HEK293 (cell line): ENCODE data around the gene SFXN2.
"Not testable (repeated sequence)": the region's sequence is repeated elsewhere in the genome, so short reads cannot be mapped to it uniquely, and the experiment has no call there.

ENCODE experiments used
- CTCF ChIA-PET: fragments of 350-600 bp; formaldehyde crosslinking; extraction: SDS; loops from one replicate; lab custom pipeline; 2021; ENCODE audit warnings: antibody characterized with exemption; lab: Yijun Ruan, JAX
- POLR2A ChIA-PET: fragments of 300-600 bp; formaldehyde crosslinking; extraction: SDS; loops from one replicate; lab custom pipeline; 2020; ENCODE audit warnings: antibody characterized with exemption, inconsistent platforms; lab: Yijun Ruan, JAX
- H3K27ac ChIP-seq: fragments of 200-500 bp; sonication (Bioruptor generic); 2 replicates; pipeline ENCODE4 v1.5.1; 2014; ENCODE audit warnings: low read depth, low read length, control low read depth, inconsistent platforms; ENCODE audit errors: extremely low read depth
- H3K36me3 ChIP-seq, 2 experiments: fragments of 200-500 bp in 1 of 2; sonication (Bioruptor generic) in 1 of 2; 1 replicate in 1 of 2; 2 replicates in 1 of 2; pipeline ENCODE4 v1.5.1; 2014 to 2017; ENCODE audit warnings: inconsistent platforms in 2 of 2, low read length in 2 of 2; ENCODE audit not compliant: control insufficient read depth in 2 of 2, insufficient read depth in 1 of 2
- H3K4me1 ChIP-seq: fragments of 200-500 bp; sonication (Bioruptor generic); 2 replicates; pipeline ENCODE4 v1.5.1; 2014; ENCODE audit warnings: mild to moderate bottlenecking, low read length, inconsistent platforms; ENCODE audit not compliant: control insufficient read depth, insufficient read depth
- H3K4me3 ChIP-seq: 2 replicates; pipeline ENCODE4 v1.5.1; 2011; ENCODE audit warnings: low read depth, mild to moderate bottlenecking, control low read depth, low read length, moderate library complexity
- H3K9me3 ChIP-seq: fragments of 200-500 bp; sonication (Bioruptor generic); 2 replicates; pipeline ENCODE4 v1.5.1; 2014; ENCODE audit warnings: low read depth, low read length, inconsistent platforms; ENCODE audit not compliant: control insufficient read depth, insufficient read depth
- PRDM10 ChIP-seq: fragments of 450-650 bp; formaldehyde crosslinking; IDR thresholded peaks from 2 replicates; pipeline ENCODE4 v1.5.1; 2016; ENCODE audit warnings: missing biosample characterization, missing genetic modification characterization
- REPIN1 ChIP-seq: fragments of 450-650 bp; formaldehyde crosslinking; IDR thresholded peaks from 2 replicates; pipeline ENCODE4 v1.5.1; 2017; ENCODE audit warnings: missing biosample characterization, missing genetic modification characterization, low read depth
- ZBTB26 ChIP-seq: fragments of 450-650 bp; formaldehyde crosslinking; optimal IDR thresholded peaks from 2 replicates; pipeline ENCODE3; 2016; ENCODE audit warnings: missing biosample characterization, mild to moderate bottlenecking, missing genetic modification characterization
- ZBTB49 ChIP-seq: fragments of 450-650 bp; formaldehyde crosslinking; IDR thresholded peaks from 2 replicates; pipeline ENCODE4 v1.5.1; 2016; ENCODE audit warnings: missing biosample characterization, missing genetic modification characterization, low read depth
- ZNF121 ChIP-seq: fragments of 450-650 bp; formaldehyde crosslinking; IDR thresholded peaks from 2 replicates; pipeline ENCODE4 v1.5.1; 2016; ENCODE audit warnings: missing biosample characterization, missing genetic modification characterization
- ZNF311 ChIP-seq: fragments of 450-650 bp; formaldehyde crosslinking; IDR thresholded peaks from 2 replicates; pipeline ENCODE4 v1.5.1; 2017; ENCODE audit warnings: missing biosample characterization, missing genetic modification characterization, borderline replicate concordance
- ZNF416 ChIP-seq: fragments of 450-650 bp; formaldehyde crosslinking; IDR thresholded peaks from 2 replicates; pipeline ENCODE4 v1.5.1; 2016; ENCODE audit warnings: missing biosample characterization, missing genetic modification characterization
- ZNF549 ChIP-seq: fragments of 450-650 bp; IDR thresholded peaks from 2 replicates; pipeline ENCODE4 v1.5.1; 2018; ENCODE audit warnings: missing biosample characterization, missing genetic modification characterization, mild to moderate bottlenecking, inconsistent platforms, moderate library complexity
- ZNF560 ChIP-seq: fragments of 450-650 bp; formaldehyde crosslinking; IDR thresholded peaks from 2 replicates; pipeline ENCODE4 v1.5.1; 2017; ENCODE audit warnings: missing biosample characterization, missing genetic modification characterization, borderline replicate concordance
- ZNF610 ChIP-seq: fragments of 450-650 bp; formaldehyde crosslinking; IDR thresholded peaks from 2 replicates; pipeline ENCODE4 v1.5.1; 2016; ENCODE audit warnings: missing biosample characterization, missing genetic modification characterization, borderline replicate concordance
- ZNF624 ChIP-seq: fragments of 450-650 bp; formaldehyde crosslinking; IDR thresholded peaks from 2 replicates; pipeline ENCODE4 v1.5.1; 2017; ENCODE audit warnings: missing biosample characterization, missing genetic modification characterization
- ZNF776 ChIP-seq: fragments of 450-650 bp; formaldehyde crosslinking; IDR thresholded peaks from 2 replicates; pipeline ENCODE4 v1.5.0; 2017; ENCODE audit warnings: missing biosample characterization, missing genetic modification characterization, borderline replicate concordance
- TF ChIP-seq, protein P1 (sequence below): fragments of 450-650 bp; formaldehyde crosslinking; IDR thresholded peaks from 2 replicates; pipeline ENCODE4 v1.5.1; 2016; ENCODE audit warnings: missing biosample characterization, missing genetic modification characterization
- TF ChIP-seq, protein P2 (sequence below): fragments of 450-650 bp; formaldehyde crosslinking; conservative IDR thresholded peaks from 2 replicates; pipeline ENCODE4 v1.5.1; 2016; ENCODE audit warnings: low read depth, missing biosample characterization, missing genetic modification characterization
- TF ChIP-seq, protein P3 (sequence below): fragments of 450-650 bp; formaldehyde crosslinking; conservative IDR thresholded peaks from 2 replicates; pipeline ENCODE4 v1.5.1; 2016; ENCODE audit warnings: low read depth, missing biosample characterization, missing genetic modification characterization

The SFXN2 gene

DNA sequence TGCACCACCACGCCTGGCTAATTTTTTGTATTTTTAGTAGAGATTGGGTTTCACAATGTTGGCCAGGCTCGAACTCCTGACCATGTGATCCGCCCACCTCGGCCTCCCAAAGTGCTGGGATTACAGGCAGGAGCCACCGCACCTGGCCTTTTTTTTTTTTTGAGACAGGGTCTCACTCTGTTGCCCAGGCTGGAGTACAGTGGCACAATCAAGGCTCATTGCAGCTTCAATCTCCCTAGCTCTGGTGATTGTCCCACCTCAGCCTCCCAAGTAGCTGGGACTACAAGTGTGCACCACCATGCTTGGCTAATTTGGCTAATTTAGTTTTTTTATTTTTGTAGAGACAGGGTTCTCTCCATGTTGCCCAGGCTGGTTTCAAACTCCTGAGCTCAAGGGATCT is 27.9 kb downstream of the SFXN2 start:
- peak; percentile 93 for TF ChIP-seq ZNF121
- TF ChIP-seq, all 188 proteins: peak for 1; not testable (repeated sequence) for 187
- CTCF ChIA-PET = interaction anchor here (0.6 to 3.2 kb wide), 2 partner anchors 10 to 117 kb away, joined by 4 to 18 read pairs; no protein-coding TSS in a partner anchor
- not testable (repeated sequence) for H3K36me3 ChIP-seq, H3K27ac ChIP-seq, H3K4me1 ChIP-seq, H3K4me3 ChIP-seq, H3K9me3 ChIP-seq
- POLR2A ChIA-PET = interaction anchor here (1.8 kb wide), 1 partner anchor 97 kb away, joined by 4 read pairs; no protein-coding TSS in a partner anchor

GRCh38 chr10:102743078-102743587 is 28.7 kb downstream of the SFXN2 start:
- no peak overlapping the region; the same call in 1 of the 2 replicates for H3K4me3 ChIP-seq
- no peaks in the 10 kb centered on the region for H3K36me3 ChIP-seq
- H3K27ac ChIP-seq = no peak overlapping the region
- no peaks in the 10 kb centered on the region for H3K4me1 ChIP-seq
- CTCF ChIA-PET = interaction anchor here (0.6 to 3.2 kb wide), 7 partner anchors 9 to 165 kb away, joined by 3 to 18 read pairs (median 3); no protein-coding TSS in a partner anchor
- POLR2A ChIA-PET = interaction anchor here (0.6 to 2.4 kb wide), 11 partner anchors 10 to 324 kb away, joined by 3 to 14 read pairs (median 4); partner anchors contain the start of genes AS3MT, CNNM2 and PSD
- no peaks in the 10 kb centered on the region for H3K9me3 ChIP-seq
- TF ChIP-seq, protein P1, sequence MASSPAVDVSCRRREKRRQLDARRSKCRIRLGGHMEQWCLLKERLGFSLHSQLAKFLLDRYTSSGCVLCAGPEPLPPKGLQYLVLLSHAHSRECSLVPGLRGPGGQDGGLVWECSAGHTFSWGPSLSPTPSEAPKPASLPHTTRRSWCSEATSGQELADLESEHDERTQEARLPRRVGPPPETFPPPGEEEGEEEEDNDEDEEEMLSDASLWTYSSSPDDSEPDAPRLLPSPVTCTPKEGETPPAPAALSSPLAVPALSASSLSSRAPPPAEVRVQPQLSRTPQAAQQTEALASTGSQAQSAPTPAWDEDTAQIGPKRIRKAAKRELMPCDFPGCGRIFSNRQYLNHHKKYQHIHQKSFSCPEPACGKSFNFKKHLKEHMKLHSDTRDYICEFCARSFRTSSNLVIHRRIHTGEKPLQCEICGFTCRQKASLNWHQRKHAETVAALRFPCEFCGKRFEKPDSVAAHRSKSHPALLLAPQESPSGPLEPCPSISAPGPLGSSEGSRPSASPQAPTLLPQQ (tag by site-specific recombination) = no peak
- no peak for TF ChIP-seq ZBTB26 (tag by site-specific recombination)
- no peak for TF ChIP-seq REPIN1 (tag by site-specific recombination)
- TF ChIP-seq ZNF610 = no peak
- TF ChIP-seq ZNF416 = no peak
- no peak for TF ChIP-seq ZNF311 (tag by site-specific recombination)
- no peak for TF ChIP-seq ZNF624 (tag by site-specific recombination)
- TF ChIP-seq ZNF776 (tag by site-specific recombination) = no peak
- TF ChIP-seq ZBTB49 (tag by site-specific recombination) = no peak
- TF ChIP-seq, protein P2, sequence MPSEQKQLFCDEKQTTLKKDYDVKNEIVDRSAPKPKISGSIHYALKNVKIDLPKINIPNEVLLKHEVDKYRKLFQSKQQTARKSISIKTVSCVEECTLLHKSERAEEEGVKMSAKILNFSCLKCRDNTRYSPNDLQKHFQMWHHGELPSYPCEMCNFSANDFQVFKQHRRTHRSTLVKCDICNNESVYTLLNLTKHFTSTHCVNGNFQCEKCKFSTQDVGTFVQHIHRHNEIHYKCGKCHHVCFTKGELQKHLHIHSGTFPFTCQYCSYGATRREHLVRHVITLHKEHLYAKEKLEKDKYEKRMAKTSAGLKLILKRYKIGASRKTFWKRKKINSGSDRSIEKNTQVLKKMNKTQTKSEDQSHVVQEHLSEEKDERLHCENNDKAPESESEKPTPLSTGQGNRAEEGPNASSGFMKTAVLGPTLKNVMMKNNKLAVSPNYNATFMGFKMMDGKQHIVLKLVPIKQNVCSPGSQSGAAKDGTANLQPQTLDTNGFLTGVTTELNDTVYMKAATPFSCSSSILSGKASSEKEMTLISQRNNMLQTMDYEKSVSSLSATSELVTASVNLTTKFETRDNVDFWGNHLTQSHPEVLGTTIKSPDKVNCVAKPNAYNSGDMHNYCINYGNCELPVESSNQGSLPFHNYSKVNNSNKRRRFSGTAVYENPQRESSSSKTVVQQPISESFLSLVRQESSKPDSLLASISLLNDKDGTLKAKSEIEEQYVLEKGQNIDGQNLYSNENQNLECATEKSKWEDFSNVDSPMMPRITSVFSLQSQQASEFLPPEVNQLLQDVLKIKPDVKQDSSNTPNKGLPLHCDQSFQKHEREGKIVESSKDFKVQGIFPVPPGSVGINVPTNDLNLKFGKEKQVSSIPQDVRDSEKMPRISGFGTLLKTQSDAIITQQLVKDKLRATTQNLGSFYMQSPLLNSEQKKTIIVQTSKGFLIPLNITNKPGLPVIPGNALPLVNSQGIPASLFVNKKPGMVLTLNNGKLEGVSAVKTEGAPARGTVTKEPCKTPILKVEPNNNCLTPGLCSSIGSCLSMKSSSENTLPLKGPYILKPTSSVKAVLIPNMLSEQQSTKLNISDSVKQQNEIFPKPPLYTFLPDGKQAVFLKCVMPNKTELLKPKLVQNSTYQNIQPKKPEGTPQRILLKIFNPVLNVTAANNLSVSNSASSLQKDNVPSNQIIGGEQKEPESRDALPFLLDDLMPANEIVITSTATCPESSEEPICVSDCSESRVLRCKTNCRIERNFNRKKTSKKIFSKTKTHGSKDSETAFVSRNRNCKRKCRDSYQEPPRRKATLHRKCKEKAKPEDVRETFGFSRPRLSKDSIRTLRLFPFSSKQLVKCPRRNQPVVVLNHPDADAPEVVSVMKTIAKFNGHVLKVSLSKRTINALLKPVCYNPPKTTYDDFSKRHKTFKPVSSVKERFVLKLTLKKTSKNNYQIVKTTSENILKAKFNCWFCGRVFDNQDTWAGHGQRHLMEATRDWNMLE (tag by site-specific recombination) = no peak
- TF ChIP-seq ZNF560 = no peak
- no peak for TF ChIP-seq ZNF549 (tag by site-specific recombination)
- no peak for TF ChIP-seq PRDM10 (tag by site-specific recombination)
- TF ChIP-seq, protein P3, sequence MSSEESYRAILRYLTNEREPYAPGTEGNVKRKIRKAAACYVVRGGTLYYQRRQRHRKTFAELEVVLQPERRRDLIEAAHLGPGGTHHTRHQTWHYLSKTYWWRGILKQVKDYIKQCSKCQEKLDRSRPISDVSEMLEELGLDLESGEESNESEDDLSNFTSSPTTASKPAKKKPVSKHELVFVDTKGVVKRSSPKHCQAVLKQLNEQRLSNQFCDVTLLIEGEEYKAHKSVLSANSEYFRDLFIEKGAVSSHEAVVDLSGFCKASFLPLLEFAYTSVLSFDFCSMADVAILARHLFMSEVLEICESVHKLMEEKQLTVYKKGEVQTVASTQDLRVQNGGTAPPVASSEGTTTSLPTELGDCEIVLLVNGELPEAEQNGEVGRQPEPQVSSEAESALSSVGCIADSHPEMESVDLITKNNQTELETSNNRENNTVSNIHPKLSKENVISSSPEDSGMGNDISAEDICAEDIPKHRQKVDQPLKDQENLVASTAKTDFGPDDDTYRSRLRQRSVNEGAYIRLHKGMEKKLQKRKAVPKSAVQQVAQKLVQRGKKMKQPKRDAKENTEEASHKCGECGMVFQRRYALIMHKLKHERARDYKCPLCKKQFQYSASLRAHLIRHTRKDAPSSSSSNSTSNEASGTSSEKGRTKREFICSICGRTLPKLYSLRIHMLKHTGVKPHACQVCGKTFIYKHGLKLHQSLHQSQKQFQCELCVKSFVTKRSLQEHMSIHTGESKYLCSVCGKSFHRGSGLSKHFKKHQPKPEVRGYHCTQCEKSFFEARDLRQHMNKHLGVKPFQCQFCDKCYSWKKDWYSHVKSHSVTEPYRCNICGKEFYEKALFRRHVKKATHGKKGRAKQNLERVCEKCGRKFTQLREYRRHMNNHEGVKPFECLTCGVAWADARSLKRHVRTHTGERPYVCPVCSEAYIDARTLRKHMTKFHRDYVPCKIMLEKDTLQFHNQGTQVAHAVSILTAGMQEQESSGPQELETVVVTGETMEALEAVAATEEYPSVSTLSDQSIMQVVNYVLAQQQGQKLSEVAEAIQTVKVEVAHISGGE (tag by site-specific recombination) = no peak
